Fibroblast of mammary gland (primary cell): ENCODE data around the gene SLC35B4.
A peak's percentile ranks its signal among the peaks of the same experiment; 100 is the strongest.

ENCODE experiments used
- DNase-seq: peaks from one replicate; pipeline ENCODE4 v3.0.0-alpha.2; 2010; ENCODE audit warnings: low read depth
- H3K4me3 ChIP-seq: 2 replicates; pipeline ENCODE4 v1.5.1; 2011; ENCODE audit warnings: low read depth, mild to moderate bottlenecking, low read length, moderate library complexity; ENCODE audit not compliant: control insufficient read depth
- CTCF ChIP-seq: conservative IDR thresholded peaks from 2 replicates; pipeline ENCODE4 v1.5.1; 2011; ENCODE audit warnings: low read depth, low read length, inconsistent platforms; ENCODE audit not compliant: control insufficient read depth, insufficient read depth

The SLC35B4 gene

GRCh38 chr7:134313543-134313942 is 3.2 kb downstream of the SLC35B4 start:
- DNase-seq: no peak
- TF ChIP-seq CTCF: no peak

GRCh38 chr7:134312717-134313116 is 4.0 kb downstream of the SLC35B4 start:
- DNase-seq: no peak
- no peak for TF ChIP-seq CTCF
- H3K4me3 ChIP-seq: no peak overlapping the region

More at GRCh38 chr7:134313543-134313942, 3.2 kb downstream of the SLC35B4 start:
- no peak overlapping the region for H3K4me3 ChIP-seq

DNA sequence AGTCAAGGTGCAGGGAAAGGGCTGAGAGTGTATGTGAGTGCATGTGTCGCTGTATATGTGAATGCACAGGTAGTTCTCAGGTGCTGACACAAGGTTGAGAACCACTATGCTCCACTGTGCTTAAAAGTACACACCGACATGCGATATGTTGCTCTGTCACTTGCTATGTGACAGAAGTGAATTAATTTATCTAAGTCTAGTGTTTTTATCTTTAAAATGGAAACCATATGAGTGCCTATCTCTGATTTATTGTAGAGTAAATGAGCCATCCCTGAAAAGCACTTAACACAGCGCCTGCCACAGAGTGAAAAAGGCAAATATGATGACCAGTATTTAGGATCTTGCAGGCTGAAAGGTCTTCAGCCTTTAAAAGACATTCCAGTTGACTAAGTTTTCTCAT is 4.9 kb downstream of the SLC35B4 start:
- no peak for TF ChIP-seq CTCF
- no peak overlapping the region for H3K4me3 ChIP-seq
- no peak for DNase-seq

- DNase-seq: no peak
- no peak for TF ChIP-seq CTCF
- no peak overlapping the region for H3K4me3 ChIP-seq
These were observed 8.2 kb downstream of the SLC35B4 start for GRCh38 chr7:134308548-134308947.

GRCh38 chr7:134307320-134307719 is 9.4 kb downstream of the SLC35B4 start:
- H3K4me3 ChIP-seq: no peak overlapping the region
- TF ChIP-seq CTCF: no peak
- DNase-seq: peak; percentile 55

DNA sequence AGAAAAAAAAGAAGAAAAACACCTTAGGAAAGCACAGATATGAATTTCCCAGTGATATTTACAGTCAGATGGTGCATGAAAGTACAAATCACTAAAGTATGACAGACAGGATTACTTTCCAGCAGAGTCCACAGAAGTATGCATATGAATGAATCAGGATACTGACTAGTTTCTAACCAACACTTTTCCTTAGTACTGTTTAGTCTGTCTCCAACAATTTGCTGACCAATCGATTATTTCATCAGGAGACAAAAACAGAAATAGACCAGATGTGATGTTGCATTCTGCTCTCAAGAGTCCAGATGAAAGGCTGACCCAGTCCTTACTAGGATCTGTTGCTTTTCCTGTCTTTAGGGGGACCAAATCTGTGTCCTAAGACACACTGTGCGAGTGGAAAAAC is 14.6 kb downstream of the SLC35B4 start:
- H3K4me3 ChIP-seq: no peak overlapping the region
- no peak for TF ChIP-seq CTCF
- DNase-seq: peak; percentile 15

DNA sequence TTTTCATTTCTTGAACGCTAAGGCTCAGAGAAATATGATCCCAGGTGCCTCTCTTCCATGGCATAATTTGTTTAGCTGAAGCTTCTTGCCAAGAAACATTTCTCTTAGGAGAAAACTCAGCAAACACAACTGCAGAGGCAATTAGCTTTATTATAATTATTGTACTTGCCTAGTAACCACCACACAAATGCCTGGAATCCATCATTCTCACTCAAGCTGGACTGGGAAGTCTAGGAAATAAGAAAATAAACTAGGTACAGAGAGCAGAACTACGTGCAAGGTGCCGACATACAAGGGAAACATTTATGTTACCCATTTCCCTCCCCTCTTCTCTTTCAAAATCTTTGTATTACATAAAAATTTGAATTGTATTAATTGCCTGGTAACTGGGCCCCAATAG is 15.1 kb downstream of the SLC35B4 start:
- TF ChIP-seq CTCF: no peak
- no peak for DNase-seq
- H3K4me3 ChIP-seq: no peak overlapping the region
